Mesenchymal stem cell (in vitro differentiated cells and primary cell): ENCODE measurements around the gene BTRC.

Experiments used
- DNase-seq: peaks from one replicate; pipeline ENCODE4 v3.0.0-alpha.2; 2013
- H2AFZ ChIP-seq: one replicate; pipeline ENCODE4 v1.6.1; 2013; ENCODE audit warnings: low read depth, mild to moderate bottlenecking, control low read depth, inconsistent platforms, low read length, moderate library complexity
- H2AK5ac ChIP-seq: 2 replicates; pipeline ENCODE4 v1.6.1; 2013; ENCODE audit warnings: low read length, moderate library complexity, mild to moderate bottlenecking, inconsistent platforms; ENCODE audit not compliant: severe bottlenecking
- H2BK120ac ChIP-seq: one replicate; pipeline ENCODE4 v1.6.1; 2013; ENCODE audit warnings: low read depth, mild to moderate bottlenecking, inconsistent platforms, low read length, moderate library complexity
- H2BK12ac ChIP-seq, 2 experiments: one replicate each; pipeline ENCODE4 v1.6.1; 2013; ENCODE audit warnings: inconsistent platforms in 2 of 2, low read length in 2 of 2, mild to moderate bottlenecking in 2 of 2, moderate library complexity in 2 of 2, control low read depth in 1 of 2
- H2BK15ac ChIP-seq: one replicate; pipeline ENCODE4 v1.6.1; 2013; ENCODE audit warnings: mild to moderate bottlenecking, low read depth, inconsistent platforms; ENCODE audit not compliant: poor library complexity, severe bottlenecking
- H2BK5ac ChIP-seq: 2 replicates; pipeline ENCODE4 v1.6.1; 2013; ENCODE audit warnings: low read depth, mild to moderate bottlenecking, low read length, control low read depth, inconsistent platforms; ENCODE audit not compliant: poor library complexity, severe bottlenecking
- H3K14ac ChIP-seq, 2 experiments: one replicate each; pipeline ENCODE4 v1.6.1; 2013; ENCODE audit warnings: inconsistent platforms in 2 of 2, low read length in 2 of 2, control low read depth in 1 of 2, mild to moderate bottlenecking in 1 of 2, moderate library complexity in 1 of 2
- H3K18ac ChIP-seq, 2 experiments: one replicate each; pipeline ENCODE4 v1.6.1; 2013; ENCODE audit warnings: inconsistent platforms in 2 of 2, low read length in 2 of 2, control low read depth in 1 of 2, low read depth in 1 of 2, mild to moderate bottlenecking in 1 of 2
- H3K23ac ChIP-seq, 2 experiments: one replicate each; pipeline ENCODE4 v1.6.1; 2013; ENCODE audit warnings: inconsistent platforms in 2 of 2, low read length in 2 of 2, mild to moderate bottlenecking in 2 of 2, moderate library complexity in 2 of 2, control low read depth in 1 of 2
- H3K27ac ChIP-seq: 2 replicates; pipeline ENCODE4 v1.5.1; 2013; ENCODE audit warnings: mild to moderate bottlenecking, moderate library complexity, low read length, control low read depth, inconsistent platforms; ENCODE audit not compliant: poor library complexity, severe bottlenecking
- H3K27me3 ChIP-seq, 2 experiments: 2 replicates each; pipeline versions ENCODE4 v1.6.1 to v1.7.0; 2013; ENCODE audit warnings: low read length in 2 of 2, mild to moderate bottlenecking in 2 of 2, moderate library complexity in 2 of 2, control low read depth in 1 of 2, inconsistent platforms in 1 of 2; ENCODE audit not compliant: control insufficient read depth in 1 of 2, insufficient read depth in 1 of 2
- H3K36me3 ChIP-seq, 2 experiments: 2 replicates each; pipeline versions ENCODE4 v1.6.1 to v1.7.0; 2013; ENCODE audit warnings: low read length in 2 of 2, control low read depth in 1 of 2, inconsistent platforms in 1 of 2, low read depth in 1 of 2, mild to moderate bottlenecking in 1 of 2; ENCODE audit not compliant: insufficient read depth in 2 of 2, control insufficient read depth in 1 of 2
- H3K4ac ChIP-seq, 2 experiments: one replicate each; pipeline ENCODE4 v1.6.1; 2013; ENCODE audit warnings: inconsistent platforms in 2 of 2, low read length in 2 of 2, mild to moderate bottlenecking in 2 of 2, moderate library complexity in 2 of 2, control low read depth in 1 of 2, low read depth in 1 of 2
- H3K4me1 ChIP-seq: 2 replicates; pipeline ENCODE4 v1.6.1; 2013; ENCODE audit warnings: low read depth, low read length, control low read depth; ENCODE audit not compliant: control insufficient read depth, insufficient read depth
- H3K4me2 ChIP-seq: 2 replicates; pipeline ENCODE4 v1.6.1; 2013; ENCODE audit warnings: low read length, mild to moderate bottlenecking, inconsistent platforms; ENCODE audit not compliant: poor library complexity, severe bottlenecking
- H3K4me3 ChIP-seq, 2 experiments: 2 replicates each; pipeline versions ENCODE4 v1.5.1 to v1.7.0; 2013; ENCODE audit warnings: low read length in 2 of 2, mild to moderate bottlenecking in 2 of 2, control low read depth in 1 of 2, low read depth in 1 of 2; ENCODE audit not compliant: insufficient read depth in 1 of 2
- H3K79me1 ChIP-seq: replicated peaks from 2 replicates; pipeline ENCODE4 v1.6.1; 2013; ENCODE audit warnings: mild to moderate bottlenecking, control low read depth, low read length, inconsistent platforms; ENCODE audit not compliant: poor library complexity, severe bottlenecking
- H3K9ac ChIP-seq: 2 replicates; pipeline ENCODE4 v1.7.0; 2013; ENCODE audit warnings: mild to moderate bottlenecking, low read length, moderate library complexity
- H3K9me3 ChIP-seq: 2 replicates; pipeline ENCODE4 v1.7.0; 2013; ENCODE audit warnings: mild to moderate bottlenecking, low read length; ENCODE audit not compliant: control insufficient read depth
- H4K8ac ChIP-seq: one replicate; pipeline ENCODE4 v1.6.1; 2013; ENCODE audit warnings: inconsistent platforms, mild to moderate bottlenecking, low read length, moderate library complexity
- H4K91ac ChIP-seq: one replicate; pipeline ENCODE4 v1.6.1; 2013; ENCODE audit warnings: mild to moderate bottlenecking, low read length, inconsistent platforms
- WGBS: methylation state at CpG from one replicate; pipeline ENCODE4 v1.1.7; 2013; ENCODE audit warnings: mixed read lengths; 5-methylcytosine and 5-hydroxymethylcytosine counted together

BTRC gene

GRCh38 chr10:101429423-101429822, 75.5 kb downstream of the BTRC start:
- no peak for DNase-seq
- no peak overlapping the region for H3K9ac ChIP-seq
- no peak overlapping the region for H3K4me3 ChIP-seq
- no peak overlapping the region for H3K27ac ChIP-seq
- no peaks in the 10 kb centered on the region for H3K9me3 ChIP-seq
- peaks cover 2% of the 10 kb centered on the region for H3K4me1 ChIP-seq
- no peak overlapping the region for H2AK5ac ChIP-seq
- H2AFZ ChIP-seq, result no peak overlapping the region
- no peak overlapping the region for H2BK15ac ChIP-seq
- H3K4ac ChIP-seq, result no peak overlapping the region
- no peak overlapping the region for H2BK12ac ChIP-seq
- peaks cover 20% of the 10 kb centered on the region for H3K79me1 ChIP-seq
- no peak overlapping the region for H3K18ac ChIP-seq
- no peaks in the 10 kb centered on the region for H3K27me3 ChIP-seq
- H2BK5ac ChIP-seq, result no peak overlapping the region
- H3K4me2 ChIP-seq, result no peak overlapping the region
- H4K8ac ChIP-seq, result no peak overlapping the region
- H4K91ac ChIP-seq, result no peak overlapping the region
- H2BK120ac ChIP-seq, result no peak overlapping the region
- no peak overlapping the region for H3K14ac ChIP-seq
- WGBS, result 81% methylated on average over 1 of the region's 3 CpGs
- no peak overlapping the region for H3K23ac ChIP-seq
- peaks cover 0 to 3% of the 10 kb centered on the region in 2 experiments for H3K36me3 ChIP-seq

DNA sequence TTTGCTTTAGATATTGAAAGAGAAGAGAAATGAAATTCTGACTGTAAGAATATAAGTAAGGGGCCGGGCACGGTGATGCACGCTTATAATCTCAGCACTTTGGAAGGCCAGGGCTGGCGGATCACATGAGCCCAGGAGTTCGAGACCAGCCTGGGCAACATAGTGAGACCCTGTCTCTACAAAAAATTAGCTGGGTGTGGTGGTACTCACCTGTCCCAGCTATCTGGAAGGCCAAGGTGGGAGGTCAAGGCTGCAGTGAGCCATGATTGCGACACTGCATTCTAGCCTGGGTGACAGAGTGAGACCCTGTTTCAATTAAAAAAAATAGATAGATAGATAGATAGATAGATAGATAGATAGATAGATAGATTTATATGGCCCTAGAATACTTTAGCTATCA, 82.3 kb downstream of the BTRC start:
- Histone ChIP-seq H3K9ac (no peak overlapping the region), H4K91ac (no peak overlapping the region), H3K23ac (no peak overlapping the region), H3K4ac (no peak overlapping the region), H4K8ac (no peak overlapping the region), H3K18ac (no peak overlapping the region), H2AK5ac (no peak overlapping the region), H3K4me1 (no peaks in the 10 kb centered on the region), H2BK5ac (no peak overlapping the region), H3K27me3 (no peaks in the 10 kb centered on the region), H2BK15ac (no peak overlapping the region), H3K36me3 (peaks cover 0 to 3% of the 10 kb centered on the region in 2 experiments), H3K4me3 (no peak overlapping the region), H3K14ac (no peak overlapping the region), H2BK12ac (no peak overlapping the region), H2BK120ac (no peak overlapping the region), H3K27ac (no peak overlapping the region), H2AFZ (no peak overlapping the region), H3K9me3 (no peaks in the 10 kb centered on the region), H3K4me2 (no peak overlapping the region), H3K79me1 (peaks cover 15% of the 10 kb centered on the region)
- DNase-seq, result no peak
- WGBS, result 99% methylated on average over 6 of the region's 6 CpGs

DNA sequence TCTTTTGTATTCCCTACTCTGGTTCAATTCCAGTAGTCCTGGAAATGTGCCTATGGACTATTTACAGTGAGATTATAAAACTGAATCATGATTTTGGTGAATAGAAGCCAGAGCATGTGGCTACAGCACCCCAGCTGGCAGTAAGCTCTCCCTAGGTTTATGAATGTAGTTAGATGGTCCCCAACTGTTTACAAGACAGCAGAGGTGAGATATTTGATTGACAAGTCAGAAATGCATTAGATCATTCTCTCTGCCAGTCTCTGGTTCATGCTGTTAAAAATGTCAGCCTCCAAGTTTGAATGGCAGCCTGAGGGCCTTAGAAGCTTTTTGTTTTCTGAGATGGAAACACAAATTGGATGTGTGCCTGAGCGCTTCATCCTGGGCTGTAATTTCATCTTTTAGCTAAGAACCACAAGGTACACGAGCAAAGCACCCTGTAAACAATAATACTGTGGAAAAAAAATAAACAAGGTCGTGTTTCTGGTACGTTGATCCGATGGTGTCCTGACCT, 85.0 kb downstream of the BTRC start:
- Histone ChIP-seq H4K91ac (no peak overlapping the region), H3K27ac (no peak overlapping the region), H3K27me3 (no peaks in the 10 kb centered on the region), H2AK5ac (no peak overlapping the region), H3K79me1 (peaks cover 7% of the 10 kb centered on the region), H3K36me3 (no peaks in the 10 kb centered on the region), H3K4me3 (no peak overlapping the region), H3K4me1 (no peaks in the 10 kb centered on the region), H2BK15ac (no peak overlapping the region), H3K14ac (no peak overlapping the region), H2BK12ac (no peak overlapping the region), H4K8ac (no peak overlapping the region), H2AFZ (no peak overlapping the region), H3K9me3 (no peaks in the 10 kb centered on the region), H3K18ac (no peak overlapping the region), H3K9ac (no peak overlapping the region), H3K23ac (no peak overlapping the region), H2BK120ac (no peak overlapping the region), H3K4ac (no peak overlapping the region), H3K4me2 (no peak overlapping the region), H2BK5ac (no peak overlapping the region)
- WGBS, result 68% methylated on average over 4 of the region's 5 CpGs
- DNase-seq, result no peak

DNA sequence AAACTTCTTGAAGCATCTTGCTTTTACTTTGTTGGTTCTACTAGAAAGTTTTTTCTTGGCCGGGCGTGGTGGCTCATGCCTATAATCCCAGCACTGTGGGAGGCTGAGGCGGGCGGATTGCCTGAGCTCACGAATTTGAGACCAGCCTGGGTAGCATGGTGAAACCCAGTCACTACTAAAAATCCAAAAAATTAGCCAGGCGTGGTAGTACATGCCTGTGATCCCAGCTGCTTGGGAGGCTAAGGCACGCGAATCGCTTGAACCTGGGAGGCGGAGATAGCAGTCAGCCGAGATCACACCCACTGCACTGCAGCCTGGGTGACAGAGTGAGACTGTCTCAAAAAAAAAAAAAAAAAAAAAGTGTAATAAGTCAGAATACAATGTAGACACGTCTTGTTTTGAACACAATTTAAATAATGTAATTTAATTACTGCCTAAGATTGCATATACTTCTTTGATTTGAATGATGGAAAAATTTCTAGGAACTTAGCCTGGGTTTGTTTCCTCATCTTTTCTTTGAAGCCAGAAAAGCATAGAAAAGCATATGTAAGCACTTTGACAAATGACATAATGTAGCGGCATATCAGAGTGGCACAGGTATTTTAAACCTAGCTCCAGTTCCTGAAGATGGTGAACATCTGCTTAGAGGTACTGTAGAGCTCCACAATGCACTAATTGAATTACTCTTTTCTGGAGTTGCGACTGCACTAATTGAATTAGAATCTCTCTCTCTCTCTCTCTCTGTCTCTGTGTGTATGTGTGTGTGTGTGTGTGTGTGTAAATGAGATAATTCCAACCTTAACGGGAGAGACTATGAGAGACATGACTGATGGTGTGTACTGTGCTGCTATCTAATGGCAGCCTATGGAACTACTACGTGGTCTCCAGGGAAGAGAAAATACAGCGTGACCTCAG, 87.8 kb downstream of the BTRC start:
- Histone ChIP-seq H3K27ac (no peak overlapping the region), H2AFZ (no peak overlapping the region), H3K9ac (no peak overlapping the region), H3K18ac (no peak overlapping the region), H4K8ac (no peak overlapping the region), H3K4me1 (no peaks in the 10 kb centered on the region), H3K9me3 (no peaks in the 10 kb centered on the region), H2BK15ac (no peak overlapping the region), H3K14ac (no peak overlapping the region), H3K4ac (no peak overlapping the region), H3K27me3 (no peaks in the 10 kb centered on the region), H3K79me1 (peaks cover 7% of the 10 kb centered on the region), H2BK12ac (no peak overlapping the region), H2BK120ac (no peak overlapping the region), H3K4me3 (no peak overlapping the region), H3K23ac (no peak overlapping the region), H4K91ac (no peak overlapping the region), H3K36me3 (no peaks in the 10 kb centered on the region), H3K4me2 (no peak overlapping the region), H2AK5ac (no peak overlapping the region), H2BK5ac (no peak overlapping the region)
- DNase-seq, result peak; percentile 84
- 75% methylated on average over 13 of the region's 17 CpGs for WGBS
